HG03159 (cell line): ENCODE results near the gene MYBPHL.

Experiments used
- ATAC-seq: cut with Tn5 transposase; IDR thresholded peaks from one replicate; pipeline ENCODE4 v1.9.1; 2021; ENCODE audit warnings: mild to moderate bottlenecking, moderate library complexity; ENCODE audit not compliant: unreplicated experiment

Gene MYBPHL

GRCh38 chr1:109306832-109307273 lies at the start of gene MYBPHL:
MYBPHL (minus strand) TSS chr1:109307011; CDS start chr1:109306991, 20 bp downstream.
- no peak for ATAC-seq

GRCh38 chr1:109356505-109356904 lies 49.7 kb upstream of the MYBPHL start:
- no peak for ATAC-seq

DNA sequence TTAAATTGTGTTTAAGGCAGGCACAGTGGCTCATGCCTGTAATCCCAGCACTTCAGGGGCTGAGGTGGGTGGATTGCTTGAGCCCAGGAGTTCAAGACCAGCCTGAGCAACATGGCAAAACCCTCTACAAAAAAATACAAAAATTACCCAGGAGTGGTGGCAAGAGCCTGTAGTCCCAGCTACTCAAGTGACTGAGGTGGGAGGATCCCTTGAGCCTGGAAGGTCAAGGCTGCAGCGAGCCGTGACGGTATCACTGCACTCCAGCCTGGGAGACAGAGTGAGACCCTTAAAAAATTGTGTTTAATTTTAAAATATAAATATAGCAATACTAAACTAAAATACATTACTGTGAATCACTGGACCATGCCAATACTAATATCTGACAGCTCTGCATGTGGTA lies 48.1 kb upstream of the MYBPHL start:
- no peak for ATAC-seq

GRCh38 chr1:109351457-109351856 lies 44.6 kb upstream of the MYBPHL start:
- no peak for ATAC-seq

DNA sequence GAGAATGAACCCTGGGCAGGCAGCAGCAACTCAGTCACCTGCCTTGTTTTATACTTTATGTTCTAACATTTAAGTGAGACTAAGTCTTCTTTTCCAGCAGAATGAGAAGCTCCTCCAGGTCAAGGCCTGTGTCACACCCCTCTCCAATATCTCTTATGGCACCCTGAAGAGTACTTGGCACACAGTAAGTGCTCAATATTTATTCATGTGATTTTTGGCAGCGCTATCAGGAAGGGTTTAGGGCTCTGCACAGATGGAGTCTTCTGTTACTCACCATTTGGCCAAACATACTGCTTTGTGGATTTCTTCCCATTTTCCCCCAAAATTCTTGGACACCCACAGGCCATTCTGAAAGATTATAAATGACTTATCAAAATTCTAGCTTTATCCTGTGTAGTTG lies 43.8 kb upstream of the MYBPHL start:
- no peak for ATAC-seq

DNA sequence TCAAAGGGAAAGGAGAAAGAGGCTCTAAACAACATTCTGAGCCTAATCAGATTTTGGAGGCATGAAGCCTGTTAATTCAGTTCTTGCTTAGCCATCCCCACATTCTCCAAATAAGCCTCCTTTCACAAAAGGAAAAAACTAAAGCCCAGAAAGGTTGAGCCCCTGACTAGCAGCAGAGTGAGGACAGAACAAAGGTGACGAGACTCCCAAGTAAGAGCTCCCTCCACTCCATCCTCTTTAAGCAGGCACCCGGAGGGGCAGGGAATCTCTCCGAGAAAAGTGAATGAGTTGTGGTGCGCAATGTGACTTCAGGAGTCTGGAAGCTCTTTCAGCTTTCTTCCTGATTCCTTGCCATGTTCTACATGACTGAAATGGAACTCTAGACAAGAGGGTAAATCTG lies 43.4 kb upstream of the MYBPHL start:
- no peak for ATAC-seq

- no peak for ATAC-seq
These were observed 40.7 kb upstream of the MYBPHL start for GRCh38 chr1:109347511-109347910.

DNA sequence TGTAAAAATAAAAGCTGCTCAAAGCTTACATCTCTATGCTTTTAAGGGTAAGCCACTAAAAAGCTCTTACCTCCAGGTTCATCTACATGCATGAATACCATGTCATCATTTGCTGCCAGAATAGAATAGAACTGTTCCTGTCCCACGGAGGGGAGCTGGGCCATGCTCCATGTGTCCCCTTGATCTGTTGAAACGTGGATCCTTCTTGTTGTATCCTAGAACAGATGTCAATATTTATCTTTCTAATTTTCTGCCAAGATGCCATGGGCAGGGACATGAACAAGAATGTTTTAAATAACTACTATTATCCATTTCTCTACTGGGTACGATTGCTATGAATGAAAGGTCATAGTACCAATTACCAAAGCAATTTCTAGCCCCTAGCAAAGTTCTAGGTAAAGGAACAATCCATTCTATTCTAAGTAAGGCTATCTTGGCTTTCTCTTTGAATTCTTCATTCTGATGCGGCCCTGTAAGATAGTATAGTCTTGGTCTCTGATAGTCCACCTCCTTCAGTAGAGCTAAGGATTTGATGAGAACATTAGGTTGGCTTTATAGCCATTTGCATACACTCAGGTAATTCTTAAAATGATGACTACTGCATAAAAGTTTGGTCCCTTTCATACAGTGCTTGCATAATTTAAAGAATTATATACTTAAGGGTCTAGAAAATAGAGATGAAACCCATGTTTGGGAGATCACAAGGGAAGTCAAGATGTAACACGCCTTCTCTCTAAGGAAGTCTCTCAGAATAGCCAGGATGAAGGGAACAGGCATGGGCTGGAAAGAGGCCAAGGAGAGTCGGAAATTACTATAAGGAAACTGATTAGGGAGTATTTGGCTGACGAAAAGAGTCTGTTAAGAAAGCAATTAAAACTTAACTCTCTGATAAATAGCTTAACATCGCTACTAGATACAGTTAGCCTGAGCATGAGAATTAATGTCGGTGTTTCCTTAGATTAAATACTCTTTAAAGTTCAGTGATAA lies 35.4 kb upstream of the MYBPHL start:
- ATAC-seq, result no peak

- ATAC-seq, result no peak
These were observed 31.8 kb upstream of the MYBPHL start for GRCh38 chr1:109338608-109339007.

DNA sequence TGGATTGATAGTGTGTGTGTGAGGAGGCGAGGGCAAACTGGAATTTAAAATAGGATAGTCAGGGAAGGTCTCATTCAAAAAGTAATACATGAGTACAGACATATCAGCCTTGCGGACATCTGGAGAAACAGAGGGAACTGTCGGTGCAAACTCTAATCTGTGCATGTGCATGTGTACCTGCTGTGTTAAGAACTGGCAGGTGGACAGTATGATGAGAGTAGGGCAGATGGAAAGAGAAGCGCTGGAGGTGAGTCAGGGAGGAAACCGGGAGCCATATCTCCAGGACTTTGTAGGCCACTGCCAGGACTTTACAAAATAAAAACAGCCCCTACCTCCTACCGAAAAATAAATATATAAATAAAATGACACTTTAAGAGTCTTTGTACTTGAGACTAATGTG lies 31.3 kb upstream of the MYBPHL start:
- ATAC-seq, result no peak

DNA sequence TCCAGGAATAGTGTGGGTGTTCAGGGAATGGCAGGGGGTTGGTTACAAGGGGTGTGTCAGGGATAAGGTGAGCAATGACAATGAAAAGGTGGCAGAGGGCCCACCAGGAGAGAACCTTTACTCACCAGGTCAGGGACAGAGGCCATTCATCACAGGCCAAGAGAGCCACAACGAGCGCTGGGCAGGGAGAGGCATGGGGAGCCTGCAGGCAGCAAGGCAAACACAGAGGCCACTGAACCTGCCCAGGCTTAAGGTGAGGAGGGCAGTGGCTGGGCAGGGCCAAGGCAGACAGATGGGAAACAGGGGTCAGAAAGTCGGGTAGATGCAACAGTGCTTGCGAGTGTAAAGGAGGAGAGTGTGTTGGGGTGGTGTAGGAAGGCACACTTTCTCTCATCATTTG lies 28.3 kb upstream of the MYBPHL start:
- no peak for ATAC-seq

GRCh38 chr1:109331113-109331512 lies 24.3 kb upstream of the MYBPHL start:
- no peak for ATAC-seq

DNA sequence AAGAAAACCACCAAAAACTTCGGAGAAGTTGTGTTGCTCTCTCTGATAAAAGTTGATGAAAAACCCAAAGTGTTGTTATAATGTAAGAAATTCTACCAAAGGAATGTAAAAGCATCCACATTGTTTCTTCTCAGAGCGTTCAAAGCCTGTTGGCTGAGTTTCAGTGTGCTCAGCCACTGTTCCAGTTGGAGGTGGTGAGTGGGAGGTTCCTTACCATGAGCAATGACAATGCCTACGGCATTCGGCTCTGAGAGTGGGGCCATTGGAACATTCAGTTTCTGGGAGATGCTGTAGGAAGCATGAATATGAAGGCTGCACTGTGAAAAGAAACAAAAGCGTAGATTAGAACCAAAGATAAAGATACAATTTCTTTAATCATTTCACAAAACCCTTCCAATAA lies 20.5 kb upstream of the MYBPHL start:
- ATAC-seq, result no peak

- ATAC-seq, result no peak
These were observed 16.2 kb upstream of the MYBPHL start for GRCh38 chr1:109322974-109323373.

DNA sequence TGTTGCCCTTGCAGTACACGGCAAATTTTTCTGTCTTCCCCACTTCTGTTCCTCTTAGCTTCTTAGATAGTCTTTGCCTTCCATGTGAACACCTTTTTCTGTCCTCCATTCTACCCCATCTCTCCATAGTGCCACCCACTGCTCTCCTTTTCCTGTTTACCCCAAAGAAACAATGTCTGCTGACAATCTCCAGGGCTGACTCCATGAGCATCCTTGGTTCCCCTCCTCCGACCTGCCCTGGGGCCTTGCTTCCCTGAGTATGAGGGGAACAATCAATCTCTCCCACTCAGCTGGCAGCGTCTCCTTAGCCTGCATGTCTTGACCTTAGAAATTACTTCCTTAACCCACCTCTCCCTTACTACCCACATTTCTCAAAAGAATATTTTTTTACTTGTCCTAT lies 12.3 kb upstream of the MYBPHL start:
- ATAC-seq, result no peak

GRCh38 chr1:109316506-109316905 lies 9.7 kb upstream of the MYBPHL start:
- no peak for ATAC-seq

- no peak for ATAC-seq
These were observed 8.5 kb upstream of the MYBPHL start for GRCh38 chr1:109315288-109315687.

- no peak for ATAC-seq
These were observed 8.0 kb upstream of the MYBPHL start for GRCh38 chr1:109314795-109315194.

GRCh38 chr1:109312978-109313775 lies 6.4 kb upstream of the MYBPHL start:
- ATAC-seq, result no peak

- ATAC-seq, result no peak
These were observed 5.4 kb upstream of the MYBPHL start for GRCh38 chr1:109312246-109312645.

- no peak for ATAC-seq
These were observed 2.5 kb upstream of the MYBPHL start for GRCh38 chr1:109309347-109309746.
